ENCODE data around the gene LHFPL4. TPM values are rescaled to one million over a fixed set of nuclear protein-coding genes. Genes with fewer than 3 reads are reported as not detected.

Gene LHFPL4
- total RNA-seq, 3 donors from 2014 or later = not detected

DNA sequence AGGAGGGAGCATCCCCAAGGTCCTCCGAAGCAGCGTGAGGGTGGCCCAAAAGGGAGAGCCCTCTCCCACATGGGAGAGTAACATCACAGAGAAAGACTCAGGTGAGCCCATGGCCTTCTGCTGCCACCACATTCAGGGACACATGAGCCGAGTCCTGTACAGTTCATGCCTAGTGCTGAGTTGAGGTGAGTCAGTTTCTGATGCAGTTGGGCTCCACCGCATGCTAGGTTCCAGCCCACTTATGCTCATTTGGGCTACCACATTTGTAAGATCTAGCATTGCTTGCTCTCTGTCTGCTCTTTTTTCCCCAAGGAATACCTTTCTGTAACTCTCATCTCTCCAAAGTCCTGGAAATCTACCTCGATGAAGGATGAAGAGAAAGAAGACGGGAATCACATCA is 79.1 kb downstream of the LHFPL4 start:
- no peak for ATAC-seq
- Mint-ChIP-seq H3K36me3 (ENCODE audit: insufficient read depth) (peaks cover 80% of the 10 kb centered on the region), H3K4me3 (no peak overlapping the region), H3K27me3 (ENCODE audit: low read depth) (no peaks in the 10 kb centered on the region), H3K9me3 (no peaks in the 10 kb centered on the region), H3K4me1 (ENCODE audit: low read depth) (peaks cover 2% of the 10 kb centered on the region)
- DNase-seq = no peak

DNA sequence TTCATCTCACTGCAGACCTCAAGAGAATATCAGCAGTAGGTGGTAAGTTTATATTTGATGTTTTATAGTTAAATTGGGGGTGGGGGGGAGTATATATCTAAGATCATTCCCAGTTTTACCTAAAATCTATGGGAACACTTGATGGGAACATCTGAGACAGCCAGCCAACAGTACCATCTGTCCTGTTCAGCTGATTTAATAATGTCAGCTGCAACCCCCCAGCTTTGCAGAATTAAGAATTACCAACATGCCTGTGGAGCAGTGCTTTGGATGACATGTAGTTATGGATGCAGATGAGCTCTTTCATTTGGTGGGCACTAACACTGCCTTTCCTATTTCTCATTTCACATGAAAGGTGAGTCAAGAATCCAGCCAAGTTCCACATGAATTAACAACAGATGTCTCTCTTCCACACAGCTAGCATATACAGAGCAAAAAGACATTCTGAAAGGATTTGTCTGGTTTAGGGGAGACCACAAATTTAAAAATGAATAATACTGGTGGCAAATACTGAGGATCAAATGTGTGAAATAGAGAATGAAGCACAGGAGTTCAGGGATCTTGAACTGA is 80.0 kb downstream of the LHFPL4 start:
- Mint-ChIP-seq H3K4me3 (no peak overlapping the region), H3K36me3 (ENCODE audit: insufficient read depth) (peaks cover 76% of the 10 kb centered on the region), H3K4me1 (ENCODE audit: low read depth) (peaks cover 2% of the 10 kb centered on the region), H3K9me3 (no peaks in the 10 kb centered on the region), H3K27me3 (ENCODE audit: low read depth) (no peaks in the 10 kb centered on the region)
- no peak for DNase-seq
- ATAC-seq = no peak

GRCh38 chr3:9469986-9470385 is 83.6 kb downstream of the LHFPL4 start:
- no peaks in the 10 kb centered on the region for H3K9me3 Mint-ChIP-seq
- H3K4me3 Mint-ChIP-seq = no peak overlapping the region
- ATAC-seq (no peak), DNase-seq (no peak)
- H3K4me1 Mint-ChIP-seq (ENCODE audit: low read depth) = peaks cover 3% of the 10 kb centered on the region
- H3K27me3 Mint-ChIP-seq (ENCODE audit: low read depth) = no peaks in the 10 kb centered on the region
- H3K36me3 Mint-ChIP-seq (ENCODE audit: insufficient read depth) = peaks cover 74% of the 10 kb centered on the region

- Mint-ChIP-seq H3K36me3 (ENCODE audit: insufficient read depth) (peaks cover 75% of the 10 kb centered on the region), H3K4me3 (no peak overlapping the region), H3K9me3 (no peaks in the 10 kb centered on the region), H3K27me3 (ENCODE audit: low read depth) (no peaks in the 10 kb centered on the region), H3K4me1 (ENCODE audit: low read depth) (peaks cover 3% of the 10 kb centered on the region)
- no peak for DNase-seq
- peak; percentile 83 to 88 for ATAC-seq
Observed at GRCh38 chr3:9468460-9468859, 85.2 kb downstream of the LHFPL4 start.

DNA sequence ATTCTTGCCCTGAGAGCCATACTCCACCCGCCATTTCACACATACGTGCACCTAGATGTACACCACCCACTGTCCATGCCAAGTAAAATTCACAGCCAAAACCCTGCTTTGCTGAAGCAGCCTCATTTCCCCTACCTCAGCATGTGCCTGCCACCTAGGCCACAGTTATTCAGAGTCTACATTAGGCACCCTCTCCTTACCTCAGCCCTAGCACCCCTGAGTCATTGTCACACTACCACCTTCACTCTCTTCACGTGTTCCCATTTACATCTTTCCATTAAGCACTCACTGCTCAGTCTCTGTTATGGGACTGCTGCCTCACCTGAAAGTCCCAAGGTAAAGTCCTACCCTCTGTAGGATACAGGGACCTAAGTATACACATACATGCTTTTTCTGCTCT is 86.2 kb downstream of the LHFPL4 start:
- DNase-seq (no peak), ATAC-seq (peak in 1 of 2 donors; percentile 47)
- H3K27me3 Mint-ChIP-seq (ENCODE audit: low read depth) = no peaks in the 10 kb centered on the region
- H3K36me3 Mint-ChIP-seq (ENCODE audit: insufficient read depth) = peaks cover 66% of the 10 kb centered on the region
- H3K9me3 Mint-ChIP-seq = no peaks in the 10 kb centered on the region
- peaks cover 3% of the 10 kb centered on the region for H3K4me1 Mint-ChIP-seq (ENCODE audit: low read depth)
- H3K4me3 Mint-ChIP-seq = no peak overlapping the region

DNA sequence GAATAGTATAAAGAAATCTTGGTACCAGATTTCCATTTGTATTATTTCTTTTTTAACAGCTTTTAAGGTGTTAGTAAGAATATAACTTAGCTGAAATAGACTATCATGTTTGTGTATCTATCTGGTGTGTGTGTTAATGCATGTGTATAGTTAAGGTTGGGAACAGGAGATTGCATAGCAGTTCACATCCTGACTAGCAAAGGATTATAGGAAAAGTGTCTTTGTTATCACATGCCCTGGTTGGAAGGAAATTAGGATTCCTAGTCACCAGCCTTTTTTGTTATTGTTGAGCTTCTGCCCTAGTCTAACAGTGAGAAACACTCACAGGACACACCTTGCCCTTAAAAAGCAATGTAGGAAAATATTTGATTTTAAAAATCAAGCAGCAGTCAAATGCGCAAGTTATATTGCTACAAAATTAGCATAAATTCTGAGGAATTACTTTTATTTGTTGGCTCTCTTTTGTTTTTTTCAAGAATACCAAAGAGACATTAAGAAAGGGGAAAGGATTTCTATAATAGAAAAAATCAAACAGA is 98.0 kb downstream of the LHFPL4 start:
- no peak overlapping the region for H3K4me3 Mint-ChIP-seq
- H3K27me3 Mint-ChIP-seq (ENCODE audit: low read depth) = no peaks in the 10 kb centered on the region
- no peak for ATAC-seq
- DNase-seq = no peak
- H3K36me3 Mint-ChIP-seq (ENCODE audit: insufficient read depth) = peaks cover 26% of the 10 kb centered on the region
- peaks cover 14% of the 10 kb centered on the region for H3K4me1 Mint-ChIP-seq (ENCODE audit: low read depth)
- no peaks in the 10 kb centered on the region for H3K9me3 Mint-ChIP-seq

GRCh38 chr3:9452417-9452816 is 101.2 kb downstream of the LHFPL4 start:
- H3K27me3 Mint-ChIP-seq (ENCODE audit: low read depth) = no peaks in the 10 kb centered on the region

GRCh38 chr3:9450991-9451390 is 102.6 kb downstream of the LHFPL4 start:
- DNase-seq (no peak), ATAC-seq (no peak)
- Mint-ChIP-seq H3K9me3 (no peaks in the 10 kb centered on the region), H3K4me3 (no peak overlapping the region), H3K4me1 (ENCODE audit: low read depth) (peaks cover 22% of the 10 kb centered on the region), H3K36me3 (ENCODE audit: insufficient read depth) (peaks cover 43% of the 10 kb centered on the region), H3K27me3 (ENCODE audit: low read depth) (no peaks in the 10 kb centered on the region)

More at GRCh38 chr3:9452417-9452816, 101.2 kb downstream of the LHFPL4 start:
- Mint-ChIP-seq H3K4me3 (no peak overlapping the region), H3K36me3 (ENCODE audit: insufficient read depth) (peaks cover 37% of the 10 kb centered on the region), H3K4me1 (ENCODE audit: low read depth) (peaks cover 22% of the 10 kb centered on the region), H3K9me3 (no peaks in the 10 kb centered on the region)
- DNase-seq = no peak
- no peak for ATAC-seq

- no peak overlapping the region for H3K4me3 Mint-ChIP-seq
- ATAC-seq = no peak
- no peak for DNase-seq
- peaks cover 44% of the 10 kb centered on the region for H3K36me3 Mint-ChIP-seq (ENCODE audit: insufficient read depth)
- no peaks in the 10 kb centered on the region for H3K9me3 Mint-ChIP-seq
- no peaks in the 10 kb centered on the region for H3K27me3 Mint-ChIP-seq (ENCODE audit: low read depth)
- H3K4me1 Mint-ChIP-seq (ENCODE audit: low read depth) = peaks cover 22% of the 10 kb centered on the region
Observed at GRCh38 chr3:9450126-9450525, 103.5 kb downstream of the LHFPL4 start.

GRCh38 chr3:9448643-9449042 is 105.0 kb downstream of the LHFPL4 start:
- no peaks in the 10 kb centered on the region for H3K27me3 Mint-ChIP-seq (ENCODE audit: low read depth)

More at GRCh38 chr3:9448643-9449042, 105.0 kb downstream of the LHFPL4 start:
- DNase-seq = no peak
- Mint-ChIP-seq H3K36me3 (ENCODE audit: insufficient read depth) (peaks cover 47% of the 10 kb centered on the region), H3K4me1 (ENCODE audit: low read depth) (peaks cover 22% of the 10 kb centered on the region), H3K4me3 (no peak overlapping the region), H3K9me3 (no peaks in the 10 kb centered on the region)
- no peak for ATAC-seq

Other genes starting within 250 kb of the LHFPL4 start
- 10 to 100 TPM; 69.0 to 77.4 (median 73.1) TPM for gene THUMPD3, start 190.8 kb downstream of the LHFPL4 start, total RNA-seq
- 10 to 100 TPM; 67.3 to 78.1 (median 71.8) TPM for gene SETD5, start 156.2 kb downstream of the LHFPL4 start, total RNA-seq
- 10 to 100 TPM; 42.5 to 47.6 (median 44.1) TPM for gene MTMR14, start 95.7 kb upstream of the LHFPL4 start, total RNA-seq
- gene CPNE9, start 150.0 kb upstream of the LHFPL4 start, total RNA-seq = under 1 TPM in 1 of 3 donors, not detected in 2; 0.19 TPM
- 10 to 100 TPM; 56.9 to 59.9 (median 59.8) TPM for gene BRPF1, start 177.9 kb upstream of the LHFPL4 start, total RNA-seq
- 10 to 100 TPM; 25.2 to 30.5 (median 28.8) TPM for gene OGG1, start 196.1 kb upstream of the LHFPL4 start, total RNA-seq
- gene CAMK1, start 216.1 kb upstream of the LHFPL4 start, total RNA-seq = 10 to 100 TPM; 15.3 to 20.7 (median 15.7) TPM
- 10 to 100 TPM; 39.3 to 42.0 (median 40.2) TPM for gene TADA3, start 238.7 kb upstream of the LHFPL4 start, total RNA-seq
- gene ARPC4, start 239.3 kb upstream of the LHFPL4 start, total RNA-seq = 100 to 1,000 TPM; 257 to 268 (median 264) TPM

Measured in activated T-cell treated with anti-CD3 and anti-CD28 coated beads, Interleukin-2, amount 50 U/mL, for 4 hours (primary cell).